ENCODE data around the gene GPR83.
"Not testable (repeated sequence)": the region's sequence is repeated elsewhere in the genome, so short reads cannot be mapped to it uniquely, and the experiment has no call there.

The GPR83 gene

GRCh38 chr11:94346311-94346710 lies 54.9 kb downstream of the GPR83 start:
- not testable (repeated sequence) for H2BK12ac ChIP-seq (ENCODE audit: low read length); H3K18ac ChIP-seq (ENCODE audit: low read length); H3K27ac ChIP-seq (ENCODE audit: low read depth, low read length); H2BK120ac ChIP-seq (ENCODE audit: insufficient read depth, low read length, poor library complexity); H4K12ac ChIP-seq (ENCODE audit: low read depth, low read length); H3K4me1 ChIP-seq (ENCODE audit: control insufficient read depth in 1 of 2, insufficient read depth in 2 of 2, low read length in 2 of 2); H2AK5ac ChIP-seq (ENCODE audit: low read length); H3K79me2 ChIP-seq (ENCODE audit: control insufficient read depth, insufficient read depth, low read length, poor library complexity); H4K8ac ChIP-seq (ENCODE audit: low read depth, low read length); H4K91ac ChIP-seq (ENCODE audit: low read depth, low read length); H3K36me3 ChIP-seq (ENCODE audit: control insufficient read depth in 1 of 2, insufficient read depth in 2 of 2, low read length in 2 of 2); H2AFZ ChIP-seq (ENCODE audit: insufficient read depth, low read length, poor library complexity); H3K27me3 ChIP-seq (ENCODE audit: insufficient read depth, low read length); H3K79me1 ChIP-seq (ENCODE audit: low read length); H3K14ac ChIP-seq (ENCODE audit: low read length); H3K9me3 ChIP-seq (ENCODE audit: insufficient read depth, low read depth, low read length); H3K9ac ChIP-seq (ENCODE audit: low read length); H3K4me2 ChIP-seq (ENCODE audit: low read length); H3K4me3 ChIP-seq (ENCODE audit: low read depth, low read length); H3K23ac ChIP-seq (ENCODE audit: low read length); H2BK5ac ChIP-seq (ENCODE audit: low read depth, low read length, poor library complexity); DNase-seq; H3K4ac ChIP-seq (ENCODE audit: low read depth, low read length)
- WGBS (ENCODE audit: extremely low coverage, insufficient coverage, insufficient read length): no CpG with 5 or more reads among the region's 8 CpGs

DNA sequence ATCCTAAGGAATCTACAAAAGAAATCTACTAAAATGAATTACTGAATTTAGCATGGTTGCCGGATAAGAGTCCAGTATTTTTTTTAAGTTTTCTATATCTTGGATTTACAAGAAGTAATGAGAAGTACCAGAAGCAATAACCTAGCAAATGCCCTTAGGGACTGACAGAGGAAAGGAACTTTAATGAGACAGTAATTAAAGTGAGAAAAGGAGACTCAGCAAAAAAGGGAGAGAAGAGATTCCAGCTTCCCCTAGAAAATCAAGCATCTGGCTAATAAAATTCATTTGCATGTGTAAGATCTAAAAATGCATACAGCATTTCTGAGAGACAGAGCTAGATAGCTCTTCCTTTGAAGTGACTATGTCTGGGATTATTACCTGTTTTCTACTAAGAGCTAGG lies 57.7 kb downstream of the GPR83 start:
- Histone ChIP-seq H4K12ac (ENCODE audit: low read depth, low read length) (no peak overlapping the region), H3K9ac (ENCODE audit: low read length) (no peak overlapping the region), H2AK5ac (ENCODE audit: low read length) (no peak overlapping the region), H3K14ac (ENCODE audit: low read length) (no peak overlapping the region), H2BK5ac (ENCODE audit: low read depth, low read length, poor library complexity) (no peak overlapping the region), H3K27ac (ENCODE audit: low read depth, low read length) (no peak overlapping the region), H2BK120ac (ENCODE audit: insufficient read depth, low read length, poor library complexity) (no peak overlapping the region), H4K8ac (ENCODE audit: low read depth, low read length) (no peak overlapping the region), H3K4me1 (ENCODE audit: control insufficient read depth in 1 of 2, insufficient read depth in 2 of 2, low read length in 2 of 2) (peaks cover 0 to 2% of the 10 kb centered on the region in 2 experiments), H3K18ac (ENCODE audit: low read length) (no peak overlapping the region), H3K9me3 (ENCODE audit: insufficient read depth, low read depth, low read length) (peaks cover 3% of the 10 kb centered on the region), H3K79me2 (ENCODE audit: control insufficient read depth, insufficient read depth, low read length, poor library complexity) (no peaks in the 10 kb centered on the region), H2BK12ac (ENCODE audit: low read length) (no peak overlapping the region), H3K4ac (ENCODE audit: low read depth, low read length) (no peak overlapping the region), H3K36me3 (ENCODE audit: control insufficient read depth in 1 of 2, insufficient read depth in 2 of 2, low read length in 2 of 2) (no peaks in the 10 kb centered on the region), H4K91ac (ENCODE audit: low read depth, low read length) (no peak overlapping the region), H3K27me3 (ENCODE audit: insufficient read depth, low read length) (no peaks in the 10 kb centered on the region), H3K79me1 (ENCODE audit: low read length) (no peaks in the 10 kb centered on the region), H3K23ac (ENCODE audit: low read length) (no peak overlapping the region), H2AFZ (ENCODE audit: insufficient read depth, low read length, poor library complexity) (no peak overlapping the region), H3K4me3 (ENCODE audit: low read depth, low read length) (no peak overlapping the region), H3K4me2 (ENCODE audit: low read length) (no peak overlapping the region)
- DNase-seq: no peak
- no CpG with 5 or more reads among the region's 1 CpG for WGBS (ENCODE audit: extremely low coverage, insufficient coverage, insufficient read length)

GRCh38 chr11:94342250-94342649 lies 59.0 kb downstream of the GPR83 start:
- H3K27ac ChIP-seq (ENCODE audit: low read depth, low read length): no peak overlapping the region

DNA sequence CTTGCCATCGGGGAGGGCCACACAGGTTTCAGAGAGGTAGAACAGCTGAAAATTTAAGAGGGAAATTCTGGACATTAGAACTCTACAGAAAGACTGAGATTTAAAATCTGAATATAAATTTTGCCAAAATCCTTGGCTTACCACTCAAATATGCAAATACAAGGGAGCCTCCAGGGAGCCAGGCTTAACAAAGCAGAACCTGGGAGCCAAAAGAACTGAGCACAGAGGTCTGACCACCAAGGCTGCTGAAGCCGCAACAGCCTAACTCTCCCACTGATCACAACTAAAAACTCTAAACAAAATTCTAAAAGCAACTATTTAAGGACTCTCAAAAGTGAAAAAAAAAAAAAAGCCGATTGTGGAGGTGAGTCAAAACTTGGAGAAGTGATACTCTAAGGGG lies 62.6 kb downstream of the GPR83 start:
- no peak for DNase-seq
- WGBS (ENCODE audit: extremely low coverage, insufficient coverage, insufficient read length): no CpG with 5 or more reads among the region's 3 CpGs
- no peaks in the 10 kb centered on the region for H3K27me3 ChIP-seq (ENCODE audit: insufficient read depth, low read length)

More at GRCh38 chr11:94342250-94342649, 59.0 kb downstream of the GPR83 start:
- no peaks in the 10 kb centered on the region for H3K79me1 ChIP-seq (ENCODE audit: low read length)
- H4K12ac ChIP-seq (ENCODE audit: low read depth, low read length): no peak overlapping the region
- H2BK5ac ChIP-seq (ENCODE audit: low read depth, low read length, poor library complexity): no peak overlapping the region
- H3K27me3 ChIP-seq (ENCODE audit: insufficient read depth, low read length): no peaks in the 10 kb centered on the region
- H3K23ac ChIP-seq (ENCODE audit: low read length): no peak overlapping the region
- no peak overlapping the region for H3K18ac ChIP-seq (ENCODE audit: low read length)
- H2BK120ac ChIP-seq (ENCODE audit: insufficient read depth, low read length, poor library complexity): no peak overlapping the region
- peaks cover 0 to 2% of the 10 kb centered on the region in 2 experiments for H3K4me1 ChIP-seq (ENCODE audit: control insufficient read depth in 1 of 2, insufficient read depth in 2 of 2, low read length in 2 of 2)
- H4K91ac ChIP-seq (ENCODE audit: low read depth, low read length): no peak overlapping the region
- no peak overlapping the region for H3K4ac ChIP-seq (ENCODE audit: low read depth, low read length)
- WGBS (ENCODE audit: extremely low coverage, insufficient coverage, insufficient read length): no CpG with 5 or more reads among the region's 3 CpGs
- H3K9ac ChIP-seq (ENCODE audit: low read length): no peak overlapping the region
- H3K9me3 ChIP-seq (ENCODE audit: insufficient read depth, low read depth, low read length): peaks cover 3% of the 10 kb centered on the region
- no peak overlapping the region for H2BK12ac ChIP-seq (ENCODE audit: low read length)
- no peak overlapping the region for H3K4me3 ChIP-seq (ENCODE audit: low read depth, low read length)
- no peak overlapping the region for H3K14ac ChIP-seq (ENCODE audit: low read length)
- no peak overlapping the region for H3K4me2 ChIP-seq (ENCODE audit: low read length)
- no peaks in the 10 kb centered on the region for H3K79me2 ChIP-seq (ENCODE audit: control insufficient read depth, insufficient read depth, low read length, poor library complexity)
- H4K8ac ChIP-seq (ENCODE audit: low read depth, low read length): no peak overlapping the region
- H2AFZ ChIP-seq (ENCODE audit: insufficient read depth, low read length, poor library complexity): no peak overlapping the region
- H3K36me3 ChIP-seq (ENCODE audit: control insufficient read depth in 1 of 2, insufficient read depth in 2 of 2, low read length in 2 of 2): no peaks in the 10 kb centered on the region
- no peak for DNase-seq
- no peak overlapping the region for H2AK5ac ChIP-seq (ENCODE audit: low read length)

More for the DNA sequence above, 62.6 kb downstream of the GPR83 start:
- Histone ChIP-seq H3K9ac (ENCODE audit: low read length) (no peak overlapping the region), H3K4ac (ENCODE audit: low read depth, low read length) (no peak overlapping the region), H3K23ac (ENCODE audit: low read length) (no peak overlapping the region), H4K8ac (ENCODE audit: low read depth, low read length) (no peak overlapping the region), H2AFZ (ENCODE audit: insufficient read depth, low read length, poor library complexity) (no peak overlapping the region), H3K36me3 (ENCODE audit: control insufficient read depth in 1 of 2, insufficient read depth in 2 of 2, low read length in 2 of 2) (no peaks in the 10 kb centered on the region), H3K79me1 (ENCODE audit: low read length) (no peaks in the 10 kb centered on the region), H3K4me3 (ENCODE audit: low read depth, low read length) (no peak overlapping the region), H3K4me1 (ENCODE audit: control insufficient read depth in 1 of 2, insufficient read depth in 2 of 2, low read length in 2 of 2) (no peaks in the 10 kb centered on the region), H2BK12ac (ENCODE audit: low read length) (no peak overlapping the region), H2BK5ac (ENCODE audit: low read depth, low read length, poor library complexity) (no peak overlapping the region), H3K14ac (ENCODE audit: low read length) (no peak overlapping the region), H3K9me3 (ENCODE audit: insufficient read depth, low read depth, low read length) (no peaks in the 10 kb centered on the region), H4K91ac (ENCODE audit: low read depth, low read length) (no peak overlapping the region), H3K79me2 (ENCODE audit: control insufficient read depth, insufficient read depth, low read length, poor library complexity) (no peaks in the 10 kb centered on the region), H2BK120ac (ENCODE audit: insufficient read depth, low read length, poor library complexity) (no peak overlapping the region), H3K4me2 (ENCODE audit: low read length) (no peak overlapping the region), H4K12ac (ENCODE audit: low read depth, low read length) (no peak overlapping the region), H3K27ac (ENCODE audit: low read depth, low read length) (no peak overlapping the region), H3K18ac (ENCODE audit: low read length) (no peak overlapping the region), H2AK5ac (ENCODE audit: low read length) (no peak overlapping the region)

All from trophoblast cell (in vitro differentiated cells and primary cell).